HepG2 (cell line): Measurements from ENCODE around the gene FGGY. TPM values are rescaled to one million over a fixed set of nuclear protein-coding genes. Genes with fewer than 3 reads are reported as not detected.

ENCODE experiments used
- ATAC-seq: fragments of 200-7000 bp; cut with Tn5 transposase; 3 replicates; pipeline ENCODE4 v1.9.1; 2020; ENCODE audit warnings: mild to moderate bottlenecking, moderate library complexity
- BruUV-seq: library from RNA; stranded (reverse); fragments of 400-500 nt; replicated peaks from 2 replicates; lab custom pipeline; 2021; lab: Mats Ljungman, UMichigan
- CTCF ChIA-PET: fragments of 300-600 bp; formaldehyde crosslinking; extraction: SDS; loops from one replicate; lab custom pipeline; 2021; ENCODE audit warnings: low total read pairs, inconsistent platforms, low intra/inter-chr PET ratio; lab: Yijun Ruan, JAX
- POLR2A ChIA-PET: fragments of 350-600 bp; sonication (Branson Sonifier 250); formaldehyde crosslinking; loops from one replicate; lab custom pipeline; 2020; ENCODE audit warnings: antibody characterized with exemption, inconsistent platforms; lab: Yijun Ruan, JAX
- DNase-seq: peaks from one replicate; pipeline ENCODE4 v3.0.0-alpha.2; 2015; ENCODE audit warnings: low spot score
- FAIRE-seq: peaks from 3 replicates; lab custom pipeline; 2011; peaks lifted over from hg19 to GRCh38; lab: Jason Lieb, UNC
- H2AFZ ChIP-seq: one replicate; pipeline ENCODE4 v1.6.1; 2011; ENCODE audit warnings: low read length, inconsistent platforms
- H3K27ac ChIP-seq: fragments of 300-600 bp; 3 replicates; pipeline ENCODE4 v1.8.0; 2011; ENCODE audit warnings: mixed run types, mild to moderate bottlenecking, mixed read lengths, low read length, inconsistent platforms; ENCODE audit not compliant: insufficient read depth; ENCODE audit errors: extremely low read length
- H3K27me3 ChIP-seq, 2 experiments: fragments of 200-600 bp in 1 of 2; 2 replicates in 1 of 2; 3 replicates in 1 of 2; pipeline versions ENCODE4 v1.6.0 to v1.8.0; 2011; ENCODE audit warnings: low read length in 2 of 2, mild to moderate bottlenecking in 2 of 2, moderate library complexity in 2 of 2, inconsistent platforms in 1 of 2; ENCODE audit not compliant: insufficient read depth in 2 of 2, control insufficient read depth in 1 of 2
- H3K36me3 ChIP-seq, 2 experiments: fragments of 200-600 bp in 1 of 2; replicated peaks in 1 of 2; 2 replicates in 1 of 2; 3 replicates in 1 of 2; pipeline versions ENCODE4 v1.5.1 to v1.8.0; 2011; ENCODE audit warnings: low read length in 2 of 2, inconsistent platforms in 1 of 2; ENCODE audit not compliant: insufficient read depth in 2 of 2, control insufficient read depth in 1 of 2
- H3K4me1 ChIP-seq: 2 replicates; pipeline ENCODE4 v1.5.1; 2012; ENCODE audit warnings: low read length, inconsistent platforms; ENCODE audit not compliant: insufficient read depth
- H3K4me2 ChIP-seq: 2 replicates; pipeline ENCODE4 v1.6.0; 2011; ENCODE audit warnings: low read depth, low read length, inconsistent platforms
- H3K4me3 ChIP-seq, 3 experiments: fragments of 200-600 bp in 1 of 3; sonication (generic), shearing (Covaris generic) in 1 of 3; replicated peaks in 1 of 3; 2 replicates each; pipeline ENCODE4 v1.5.1; 2011 to 2016; ENCODE audit warnings: low read length in 3 of 3, inconsistent platforms in 2 of 3, low read depth in 2 of 3, mild to moderate bottlenecking in 2 of 3, control low read depth in 1 of 3, mixed read lengths in 1 of 3; ENCODE audit not compliant: insufficient read depth in 1 of 3
- H3K79me2 ChIP-seq: one replicate; pipeline ENCODE4 v1.6.1; 2011; ENCODE audit warnings: low read length, inconsistent platforms; ENCODE audit not compliant: insufficient read depth
- H3K9ac ChIP-seq: 2 replicates; pipeline ENCODE4 v1.6.0; 2011; ENCODE audit warnings: mild to moderate bottlenecking, low read depth, low read length, inconsistent platforms; ENCODE audit not compliant: insufficient read depth
- H3K9me3 ChIP-seq: 2 replicates; pipeline ENCODE4 v1.5.1; 2012; ENCODE audit warnings: mild to moderate bottlenecking, low read length
- H4K20me1 ChIP-seq: 2 replicates; pipeline ENCODE4 v1.6.0; 2011; ENCODE audit warnings: inconsistent platforms, mild to moderate bottlenecking, low read length, moderate library complexity; ENCODE audit not compliant: insufficient read depth
- ARNT ChIP-seq: fragments of 450-650 bp; IDR thresholded peaks from 2 replicates; pipeline ENCODE4 v1.6.1; 2017
- ATF7 ChIP-seq, 2 experiments: fragments of 450-650 bp in 1 of 2; sonication (generic) in 1 of 2; formaldehyde crosslinking in 1 of 2; IDR thresholded peaks; 2 replicates each; pipeline versions ENCODE4 v1.4.0 to v1.6.1; 2016 to 2020; ENCODE audit warnings: antibody characterized with exemption in 1 of 2, mild to moderate bottlenecking in 1 of 2, missing genetic modification reagents in 1 of 2
- DMTF1 ChIP-seq: sonication (generic); formaldehyde crosslinking; IDR thresholded peaks from 2 replicates; pipeline ENCODE4 v1.4.0; 2020; ENCODE audit warnings: mild to moderate bottlenecking, missing genetic modification reagents
- NR1H2 ChIP-seq: sonication (generic); formaldehyde crosslinking; IDR thresholded peaks from 2 replicates; pipeline ENCODE4 v1.8.1; 2022; ENCODE audit warnings: low read depth, missing genetic modification reagents, borderline replicate concordance
- POLR2AphosphoS2 ChIP-seq: IDR thresholded peaks from 2 replicates; pipeline ENCODE4 v1.6.1; 2011; ENCODE audit warnings: low read depth, low read length, improper control_type of control experiment
- SMYD3 ChIP-seq: sonication (generic); formaldehyde crosslinking; IDR thresholded peaks from 2 replicates; pipeline ENCODE4 v1.8.1; 2023; ENCODE audit warnings: mild to moderate bottlenecking, missing genetic modification reagents
- TCF12 ChIP-seq, 2 experiments: fragments of 450-650 bp in 1 of 2; sonication (generic) in 1 of 2; formaldehyde crosslinking in 1 of 2; IDR thresholded peaks; 2 replicates each; pipeline versions ENCODE4 v1.6.1 to v1.8.0; 2017 to 2022; ENCODE audit warnings: antibody characterized with exemption in 1 of 2, mild to moderate bottlenecking in 1 of 2, missing genetic modification reagents in 1 of 2, moderate library complexity in 1 of 2
- ZBTB7A ChIP-seq: sonication (generic); formaldehyde crosslinking; IDR thresholded peaks from 2 replicates; pipeline ENCODE4 v1.8.0; 2022; ENCODE audit warnings: mild to moderate bottlenecking, missing genetic modification reagents
- ZNF18 ChIP-seq: sonication (generic); formaldehyde crosslinking; IDR thresholded peaks from 2 replicates; pipeline ENCODE4 v1.8.0; 2022; ENCODE audit warnings: mild to moderate bottlenecking, missing genetic modification reagents; ENCODE audit not compliant: insufficient replicate concordance
- ZNF317 ChIP-seq: sonication (generic); formaldehyde crosslinking; IDR thresholded peaks from 2 replicates; pipeline ENCODE4 v1.5.0; 2020; ENCODE audit warnings: mild to moderate bottlenecking, missing genetic modification reagents
- ZNF44 ChIP-seq: sonication (generic); formaldehyde crosslinking; IDR thresholded peaks from 2 replicates; pipeline ENCODE4 v1.5.1; 2020; ENCODE audit warnings: mild to moderate bottlenecking, missing genetic modification reagents
- ZNF513 ChIP-seq: sonication (generic); formaldehyde crosslinking; conservative IDR thresholded peaks from 2 replicates; pipeline ENCODE4 v1.5.0; 2020; ENCODE audit warnings: missing genetic modification reagents
- ZUFSP ChIP-seq: sonication (generic); formaldehyde crosslinking; IDR thresholded peaks from 2 replicates; pipeline ENCODE4 v1.9.0; 2021; ENCODE audit warnings: missing genetic modification reagents, mild to moderate bottlenecking, borderline replicate concordance
- in situ Hi-C: cut with HindIII; loops from 2 replicates; pipeline ENCODE4 v1.10.0; 2017; ENCODE audit warnings: low pct_unique_long_range_greater_than_20kb; ENCODE audit not compliant: extremely low pct_ligation_motif_present
- intact Hi-C: fragments of 100-400 bp; cut with micrococcal nuclease; formaldehyde crosslinking; loops from one replicate; pipeline ENCODE4 v1.10.0; 2022; ENCODE audit not compliant: unreplicated experiment
- polyA plus RNA-seq, 8 experiments: library from polyadenylated mRNA; depleted of rRNA in 3 of 8; stranded (reverse) in 7 of 8; unstranded in 1 of 8; fragments of >200 nt; fragmentation: Illumina TruSeq in 4 of 8; extraction: Trizol in 4 of 8; gene quantifications; 2 replicates each; pipeline versions ENCODE4 v1.2.1 to v1.2.3, GENCODE V29; 2011 to 2016; ENCODE audit warnings: low read depth in 4 of 8, missing spikeins in 1 of 8, mixed read lengths in 1 of 8; ENCODE audit not compliant: insufficient read depth in 1 of 8
- total RNA-seq, 5 experiments: library from RNA; depleted of rRNA; stranded (reverse); fragments of >200 nt; fragmentation: Illumina TruSeq; extraction: Trizol; gene quantifications; 2 replicates each; pipeline ENCODE4 v1.2.3, GENCODE V29; 2016; ENCODE audit warnings: low read depth in 1 of 5

Gene FGGY
- total and polyA plus RNA-seq, 2 of the 13 experiments (the other 11 are each of a cell fraction or from before 2014, with no cell fraction given) = 15.7 to 27.5 TPM

- H3K4me1 ChIP-seq = peaks cover 19% of the 10 kb centered on the region
- H3K9ac ChIP-seq = no peak overlapping the region
- H2AFZ ChIP-seq = no peak overlapping the region
- H3K27ac ChIP-seq = no peak overlapping the region
- H3K36me3 ChIP-seq = no peaks in the 10 kb centered on the region
- H3K4me2 ChIP-seq = no peak overlapping the region
- FAIRE-seq (no peak), ATAC-seq (no peak), DNase-seq (no peak)
- H4K20me1 ChIP-seq = no peaks in the 10 kb centered on the region
- intact Hi-C loops = no loop called here
- H3K4me3 ChIP-seq = no peak overlapping the region
- no peaks in the 10 kb centered on the region for H3K9me3 ChIP-seq
- ChIA-PET POLR2A (no interaction called here), CTCF (no interaction called here)
- no peak for TF ChIP-seq ZUFSP
- no peak for TF ChIP-seq ZBTB7A (CRISPR knock-in tag)
- TF ChIP-seq DMTF1 (CRISPR knock-in tag) = no peak
- TF ChIP-seq ZNF44 (CRISPR knock-in tag) = no peak
- TF ChIP-seq TCF12 (IDR thresholded peaks at IDR 0.05) = no peak
- TF ChIP-seq TCF12 (CRISPR knock-in tag; IDR thresholded peaks at IDR 0.05) = no peak
- TF ChIP-seq ZNF513 (CRISPR knock-in tag) = no peak
- TF ChIP-seq NR1H2 (CRISPR knock-in tag) = no peak
- no peak for TF ChIP-seq ARNT
- no peak for TF ChIP-seq ZNF18
- TF ChIP-seq POLR2AphosphoS2 = no peak
- no peak for TF ChIP-seq SMYD3 (CRISPR knock-in tag)
- TF ChIP-seq ZNF317 (CRISPR knock-in tag) = no peak
- no peak for TF ChIP-seq ATF7 (IDR thresholded peaks at IDR 0.05)
- TF ChIP-seq ATF7 (CRISPR knock-in tag; IDR thresholded peaks at IDR 0.05) = no peak
- no peaks in the 10 kb centered on the region for H3K27me3 ChIP-seq
- in situ Hi-C loops = no loop called here
- H3K79me2 ChIP-seq = no peaks in the 10 kb centered on the region
- BruUV-seq = no TSS peak
Measured at GRCh38 chr1:59417406-59417805, 120.5 kb downstream of the FGGY start.
